HepG2 (cell line): ENCODE results near the gene UPB1. TPM values are rescaled to one million over a fixed set of nuclear protein-coding genes. Genes with fewer than 3 reads are reported as not detected.

Experiments
- EEA1 ChIP-seq: sonication (generic); formaldehyde crosslinking; IDR thresholded peaks from 2 replicates; pipeline ENCODE4 v1.5.1; 2020; ENCODE audit warnings: mild to moderate bottlenecking, missing genetic modification reagents, borderline replicate concordance
- MAX ChIP-seq: IDR thresholded peaks from 2 replicates; pipeline ENCODE4 v1.6.1; 2012; ENCODE audit warnings: inconsistent platforms
- PHF21A ChIP-seq: sonication (generic); formaldehyde crosslinking; IDR thresholded peaks from 2 replicates; pipeline ENCODE4 v1.5.0; 2020; ENCODE audit warnings: mild to moderate bottlenecking, missing genetic modification reagents
- POLR2A ChIP-seq, 2 experiments: IDR thresholded peaks; 2 replicates each; pipeline ENCODE4 v1.6.1; 2011; ENCODE audit warnings: low read depth in 2 of 2, low read length in 2 of 2, mild to moderate bottlenecking in 1 of 2, moderate library complexity in 1 of 2; ENCODE audit not compliant: insufficient read depth in 1 of 2
- SRY ChIP-seq: sonication (generic); formaldehyde crosslinking; IDR thresholded peaks from 2 replicates; pipeline ENCODE4 v1.8.0; 2022; ENCODE audit warnings: mild to moderate bottlenecking, missing genetic modification reagents
- ZKSCAN8 ChIP-seq: IDR thresholded peaks from 2 replicates; pipeline ENCODE4 v1.6.1; 2016; ENCODE audit warnings: borderline replicate concordance, missing genetic modification reagents, missing compliant biosample characterization
- ZNF260 ChIP-seq: sonication (generic); formaldehyde crosslinking; IDR thresholded peaks from 2 replicates; pipeline ENCODE4 v1.4.0; 2020; ENCODE audit warnings: missing genetic modification reagents, low read depth, mild to moderate bottlenecking, borderline replicate concordance
- ZNF326 ChIP-seq: sonication (generic); formaldehyde crosslinking; IDR thresholded peaks from 2 replicates; pipeline ENCODE4 v1.4.0; 2020; ENCODE audit warnings: missing genetic modification reagents, borderline replicate concordance
- ZNF580 ChIP-seq: IDR thresholded peaks from 2 replicates; pipeline ENCODE4 v1.6.1; 2016; ENCODE audit warnings: low read depth, borderline replicate concordance
- ZNF605 ChIP-seq: sonication (generic); formaldehyde crosslinking; IDR thresholded peaks from 2 replicates; pipeline ENCODE4 v1.8.0; 2022; ENCODE audit warnings: mild to moderate bottlenecking, missing genetic modification reagents
- ZNF784 ChIP-seq: sonication (generic); formaldehyde crosslinking; IDR thresholded peaks from 2 replicates; pipeline ENCODE4 v1.5.1; 2020; ENCODE audit warnings: missing genetic modification reagents, mild to moderate bottlenecking, borderline replicate concordance
- polyA plus RNA-seq, 8 experiments: library from polyadenylated mRNA; depleted of rRNA in 3 of 8; stranded (reverse) in 7 of 8; unstranded in 1 of 8; fragments of >200 nt; fragmentation: Illumina TruSeq in 4 of 8; extraction: Trizol in 4 of 8; gene quantifications; 2 replicates each; pipeline versions ENCODE4 v1.2.1 to v1.2.3, GENCODE V29; 2011 to 2016; ENCODE audit warnings: low read depth in 4 of 8, missing spikeins in 1 of 8, mixed read lengths in 1 of 8; ENCODE audit not compliant: insufficient read depth in 1 of 8
- total RNA-seq, 5 experiments: library from RNA; depleted of rRNA; stranded (reverse); fragments of >200 nt; fragmentation: Illumina TruSeq; extraction: Trizol; gene quantifications; 2 replicates each; pipeline ENCODE4 v1.2.3, GENCODE V29; 2016; ENCODE audit warnings: low read depth in 1 of 5
- TF ChIP-seq, protein P1 (sequence below): sonication (generic); formaldehyde crosslinking; IDR thresholded peaks from 2 replicates; pipeline ENCODE4 v1.4.0; 2020; ENCODE audit warnings: mild to moderate bottlenecking, missing genetic modification reagents
- TF ChIP-seq, protein P2 (sequence below): sonication (generic); formaldehyde crosslinking; IDR thresholded peaks from 2 replicates; pipeline ENCODE4 v1.4.0; 2020; ENCODE audit warnings: missing genetic modification reagents
- TF ChIP-seq, protein P3 (sequence below): sonication (generic); formaldehyde crosslinking; IDR thresholded peaks from 2 replicates; pipeline ENCODE4 v1.4.0; 2020; ENCODE audit warnings: missing genetic modification reagents, borderline replicate concordance

The UPB1 gene
- total and polyA plus RNA-seq, 2 of the 13 experiments (the other 11 are each of a cell fraction or from before 2014, with no cell fraction given) = 0.38 to 1.2 TPM

DNA sequence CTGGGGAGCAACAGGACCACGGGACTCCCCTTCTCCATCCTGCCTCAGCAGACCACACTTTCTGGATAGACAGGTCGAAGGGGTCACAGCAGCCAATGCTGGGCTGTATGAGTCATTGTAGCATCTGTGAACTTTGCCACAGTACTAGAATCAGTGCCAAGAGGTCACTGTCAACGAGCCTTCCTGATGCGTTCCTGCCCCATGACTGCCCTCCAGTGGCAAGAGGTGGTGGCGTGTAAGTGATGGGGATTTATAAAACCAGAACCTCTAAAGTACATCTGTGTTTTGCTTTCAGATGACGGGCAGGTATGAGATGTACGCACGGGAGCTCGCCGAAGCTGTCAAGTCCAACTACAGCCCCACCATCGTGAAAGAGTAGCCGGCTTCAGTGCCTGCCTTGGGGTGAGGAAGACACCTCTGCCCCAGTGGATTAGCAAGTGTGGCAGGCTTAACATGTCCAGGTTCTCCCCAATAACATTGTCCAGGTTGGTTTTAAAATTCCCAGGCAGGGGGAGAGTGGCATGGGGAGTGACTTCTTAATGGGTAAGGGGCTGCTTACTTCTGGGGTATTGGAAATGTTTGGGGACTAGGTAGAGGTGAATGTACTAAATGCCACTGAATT, 30.4 kb downstream of the UPB1 start (continued):
- TF ChIP-seq, protein P1, sequence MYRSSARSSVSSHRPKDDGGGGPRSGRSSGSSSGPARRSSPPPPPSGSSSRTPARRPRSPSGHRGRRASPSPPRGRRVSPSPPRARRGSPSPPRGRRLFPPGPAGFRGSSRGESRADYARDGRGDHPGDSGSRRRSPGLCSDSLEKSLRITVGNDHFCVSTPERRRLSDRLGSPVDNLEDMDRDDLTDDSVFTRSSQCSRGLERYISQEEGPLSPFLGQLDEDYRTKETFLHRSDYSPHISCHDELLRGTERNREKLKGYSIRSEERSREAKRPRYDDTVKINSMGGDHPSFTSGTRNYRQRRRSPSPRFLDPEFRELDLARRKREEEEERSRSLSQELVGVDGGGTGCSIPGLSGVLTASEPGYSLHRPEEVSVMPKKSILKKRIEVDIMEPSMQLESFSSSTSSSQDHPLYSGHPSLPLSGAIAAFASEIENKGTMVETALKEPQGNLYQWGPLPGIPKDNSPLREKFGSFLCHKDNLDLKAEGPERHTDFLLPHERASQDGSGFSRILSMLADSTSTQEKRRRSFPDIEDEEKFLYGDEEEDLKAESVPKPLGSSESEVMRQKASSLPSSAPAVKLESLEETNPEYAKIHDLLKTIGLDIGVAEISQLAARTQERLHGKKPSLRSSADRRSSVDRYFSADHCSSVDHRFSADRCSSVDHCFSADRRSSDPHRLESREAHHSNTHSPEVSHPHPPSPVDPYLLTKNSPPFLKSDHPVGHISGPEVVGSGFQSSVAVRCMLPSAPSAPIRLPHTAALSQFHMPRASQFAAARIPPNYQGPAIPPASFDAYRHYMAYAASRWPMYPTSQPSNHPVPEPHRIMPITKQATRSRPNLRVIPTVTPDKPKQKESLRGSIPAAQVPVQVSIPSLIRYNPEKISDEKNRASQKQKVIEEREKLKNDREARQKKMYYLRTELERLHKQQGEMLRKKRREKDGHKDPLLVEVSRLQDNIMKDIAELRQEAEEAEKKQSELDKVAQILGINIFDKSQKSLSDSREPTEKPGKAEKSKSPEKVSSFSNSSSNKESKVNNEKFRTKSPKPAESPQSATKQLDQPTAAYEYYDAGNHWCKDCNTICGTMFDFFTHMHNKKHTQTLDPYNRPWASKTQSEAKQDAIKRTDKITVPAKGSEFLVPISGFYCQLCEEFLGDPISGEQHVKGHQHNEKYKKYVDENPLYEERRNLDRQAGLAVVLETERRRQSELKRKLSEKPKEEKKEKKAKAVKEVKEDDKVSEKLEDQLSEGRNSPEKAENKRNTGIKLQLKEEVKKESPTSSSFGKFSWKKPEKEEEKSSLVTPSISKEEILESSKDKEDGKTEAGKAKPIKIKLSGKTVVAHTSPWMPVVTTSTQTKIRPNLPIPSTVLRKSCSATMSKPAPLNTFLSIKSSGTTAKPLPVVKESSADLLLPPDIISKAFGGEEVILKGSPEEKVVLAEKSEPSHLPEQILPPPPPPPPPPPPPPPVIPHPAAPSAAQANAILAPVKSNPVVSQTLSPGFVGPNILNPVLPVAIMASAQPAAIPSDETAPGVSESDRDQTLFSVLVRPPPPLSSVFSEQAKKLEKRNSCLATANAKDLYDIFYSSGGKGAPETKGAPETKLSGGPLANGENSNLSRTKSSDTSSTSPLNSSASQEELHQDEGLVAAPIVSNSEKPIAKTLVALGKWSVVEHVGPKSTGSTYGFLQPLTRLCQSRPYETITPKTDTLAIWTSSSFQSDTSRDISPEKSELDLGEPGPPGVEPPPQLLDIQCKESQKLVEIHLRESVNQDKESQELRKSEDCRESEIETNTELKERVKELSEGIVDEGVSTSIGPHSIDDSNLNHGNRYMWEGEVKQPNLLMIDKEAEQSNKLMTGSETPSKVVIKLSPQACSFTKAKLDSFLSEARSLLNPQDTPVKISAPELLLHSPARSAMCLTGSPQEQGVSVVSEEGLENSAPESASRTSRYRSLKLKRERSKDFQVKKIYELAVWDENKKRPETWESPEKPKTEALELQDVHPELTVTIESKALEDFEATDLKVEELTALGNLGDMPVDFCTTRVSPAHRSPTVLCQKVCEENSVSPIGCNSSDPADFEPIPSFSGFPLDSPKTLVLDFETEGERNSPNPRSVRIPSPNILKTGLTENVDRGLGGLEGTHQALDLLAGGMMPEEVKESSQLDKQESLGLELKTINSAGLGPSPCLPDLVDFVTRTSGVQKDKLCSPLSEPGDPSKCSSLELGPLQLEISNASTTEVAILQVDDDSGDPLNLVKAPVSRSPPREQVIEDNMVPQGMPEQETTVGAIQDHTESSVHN = 0 out of 2 replicates have a peak, but pooled peaks have one; percentile 44
- TF ChIP-seq POLR2A (IDR thresholded peaks at IDR 0.05; ENCODE audit: insufficient read depth in 1 of 2, low read depth in 2 of 2, low read length in 2 of 2) = no peak
- TF ChIP-seq EEA1 (CRISPR knock-in tag) = no peak
- peak; percentile 90 for TF ChIP-seq ZNF605 (CRISPR knock-in tag)
- TF ChIP-seq ZNF260 (CRISPR knock-in tag) = no peak
- no peak for TF ChIP-seq ZNF784 (CRISPR knock-in tag)
- peak; percentile 32; the same call in 1 of the 2 replicates for TF ChIP-seq MAX
- peak; percentile 87 for TF ChIP-seq PHF21A
- peak; percentile 88; the same call in 1 of the 2 replicates for TF ChIP-seq ZNF580 (CRISPR knock-in tag)
- TF ChIP-seq ZNF326 (CRISPR knock-in tag) = no peak
- TF ChIP-seq, protein P2, sequence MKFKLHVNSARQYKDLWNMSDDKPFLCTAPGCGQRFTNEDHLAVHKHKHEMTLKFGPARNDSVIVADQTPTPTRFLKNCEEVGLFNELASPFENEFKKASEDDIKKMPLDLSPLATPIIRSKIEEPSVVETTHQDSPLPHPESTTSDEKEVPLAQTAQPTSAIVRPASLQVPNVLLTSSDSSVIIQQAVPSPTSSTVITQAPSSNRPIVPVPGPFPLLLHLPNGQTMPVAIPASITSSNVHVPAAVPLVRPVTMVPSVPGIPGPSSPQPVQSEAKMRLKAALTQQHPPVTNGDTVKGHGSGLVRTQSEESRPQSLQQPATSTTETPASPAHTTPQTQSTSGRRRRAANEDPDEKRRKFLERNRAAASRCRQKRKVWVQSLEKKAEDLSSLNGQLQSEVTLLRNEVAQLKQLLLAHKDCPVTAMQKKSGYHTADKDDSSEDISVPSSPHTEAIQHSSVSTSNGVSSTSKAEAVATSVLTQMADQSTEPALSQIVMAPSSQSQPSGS = peak; percentile 87
- TF ChIP-seq SRY (CRISPR knock-in tag) = no peak
- peak; percentile 63; the same call in 1 of the 2 replicates for TF ChIP-seq ZKSCAN8 (CRISPR knock-in tag)
- TF ChIP-seq, protein P3, sequence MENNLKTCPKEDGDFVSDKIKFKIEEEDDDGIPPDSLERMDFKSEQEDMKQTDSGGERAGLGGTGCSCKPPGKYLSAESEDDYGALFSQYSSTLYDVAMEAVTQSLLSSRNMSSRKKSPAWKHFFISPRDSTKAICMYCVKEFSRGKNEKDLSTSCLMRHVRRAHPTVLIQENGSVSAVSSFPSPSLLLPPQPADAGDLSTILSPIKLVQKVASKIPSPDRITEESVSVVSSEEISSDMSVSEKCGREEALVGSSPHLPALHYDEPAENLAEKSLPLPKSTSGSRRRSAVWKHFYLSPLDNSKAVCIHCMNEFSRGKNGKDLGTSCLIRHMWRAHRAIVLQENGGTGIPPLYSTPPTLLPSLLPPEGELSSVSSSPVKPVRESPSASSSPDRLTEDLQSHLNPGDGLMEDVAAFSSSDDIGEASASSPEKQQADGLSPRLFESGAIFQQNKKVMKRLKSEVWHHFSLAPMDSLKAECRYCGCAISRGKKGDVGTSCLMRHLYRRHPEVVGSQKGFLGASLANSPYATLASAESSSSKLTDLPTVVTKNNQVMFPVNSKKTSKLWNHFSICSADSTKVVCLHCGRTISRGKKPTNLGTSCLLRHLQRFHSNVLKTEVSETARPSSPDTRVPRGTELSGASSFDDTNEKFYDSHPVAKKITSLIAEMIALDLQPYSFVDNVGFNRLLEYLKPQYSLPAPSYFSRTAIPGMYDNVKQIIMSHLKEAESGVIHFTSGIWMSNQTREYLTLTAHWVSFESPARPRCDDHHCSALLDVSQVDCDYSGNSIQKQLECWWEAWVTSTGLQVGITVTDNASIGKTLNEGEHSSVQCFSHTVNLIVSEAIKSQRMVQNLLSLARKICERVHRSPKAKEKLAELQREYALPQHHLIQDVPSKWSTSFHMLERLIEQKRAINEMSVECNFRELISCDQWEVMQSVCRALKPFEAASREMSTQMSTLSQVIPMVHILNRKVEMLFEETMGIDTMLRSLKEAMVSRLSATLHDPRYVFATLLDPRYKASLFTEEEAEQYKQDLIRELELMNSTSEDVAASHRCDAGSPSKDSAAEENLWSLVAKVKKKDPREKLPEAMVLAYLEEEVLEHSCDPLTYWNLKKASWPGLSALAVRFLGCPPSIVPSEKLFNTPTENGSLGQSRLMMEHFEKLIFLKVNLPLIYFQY = no peak
